ENCODE measurements around the gene ADGRE2.
"Not testable (repeated sequence)": the region's sequence is repeated elsewhere in the genome, so short reads cannot be mapped to it uniquely, and the experiment has no call there.

The ADGRE2 gene

GRCh38 chr19:14778110-14778845 lies at the start of gene ADGRE2:
Gene ADGRE2, minus strand, starts transcription at chr19:14778560. Its CDS starts 1,804 bp downstream, at chr19:14776756.
- not testable (repeated sequence) for DNase-seq

- DNase-seq: no peak
Observed at GRCh38 chr19:14826006-14826405, 47.6 kb upstream of the ADGRE2 start.

GRCh38 chr19:14821937-14822336 lies 43.6 kb upstream of the ADGRE2 start:
- no peak for DNase-seq

- no peak for DNase-seq
Observed at GRCh38 chr19:14818588-14818987, 40.2 kb upstream of the ADGRE2 start.

- no peak for DNase-seq
Observed at GRCh38 chr19:14817052-14817451, 38.7 kb upstream of the ADGRE2 start.

GRCh38 chr19:14814982-14815652 lies 36.8 kb upstream of the ADGRE2 start:
- no peak for DNase-seq

GRCh38 chr19:14809272-14810057 lies 31.1 kb upstream of the ADGRE2 start:
- no peak for DNase-seq

GRCh38 chr19:14804765-14805164 lies 26.4 kb upstream of the ADGRE2 start:
- no peak for DNase-seq

GRCh38 chr19:14798760-14799159 lies 20.4 kb upstream of the ADGRE2 start:
- no peak for DNase-seq

GRCh38 chr19:14796021-14796420 lies 17.7 kb upstream of the ADGRE2 start:
- DNase-seq: no peak

GRCh38 chr19:14795078-14795721 lies 16.8 kb upstream of the ADGRE2 start:
- DNase-seq: no peak

GRCh38 chr19:14792250-14792649 lies 13.9 kb upstream of the ADGRE2 start:
- DNase-seq: not testable (repeated sequence)

- DNase-seq: no peak
Observed at GRCh38 chr19:14786421-14786851, 8.1 kb upstream of the ADGRE2 start.

- peak; percentile 38 for DNase-seq
Observed at GRCh38 chr19:14785102-14785793, 6.9 kb upstream of the ADGRE2 start.

- peak; percentile 24 for DNase-seq
Observed at GRCh38 chr19:14784730-14785101, 6.4 kb upstream of the ADGRE2 start.

GRCh38 chr19:14783410-14783998 lies 5.1 kb upstream of the ADGRE2 start:
- not testable (repeated sequence) for DNase-seq

- DNase-seq: no peak
Observed at GRCh38 chr19:14782626-14783409, 4.5 kb upstream of the ADGRE2 start.

- DNase-seq: not testable (repeated sequence)
Observed at GRCh38 chr19:14781713-14782536, 3.6 kb upstream of the ADGRE2 start.

GRCh38 chr19:14780622-14781225 lies 2.4 kb upstream of the ADGRE2 start:
- not testable (repeated sequence) for DNase-seq

GRCh38 chr19:14779151-14779550 lies 791 bp upstream of the ADGRE2 start:
- DNase-seq: no peak

Data from CD4-positive, alpha-beta T cell treated with Interleukin-21 for 1 hour (primary cell).